ENCODE data around the gene XPO5. TPM values are rescaled to one million over a fixed set of nuclear protein-coding genes. Genes with fewer than 3 reads are reported as not detected.
A peak's percentile ranks its signal among the peaks of the same experiment; 100 is the strongest.

Gene XPO5
- total and polyA plus RNA-seq, 9 of the 15 experiments (the other 6 are each of a cell fraction or from before 2014, with no cell fraction given) = 36.0 to 170 (median 99.1) TPM

- TF ChIP-seq, protein P1, sequence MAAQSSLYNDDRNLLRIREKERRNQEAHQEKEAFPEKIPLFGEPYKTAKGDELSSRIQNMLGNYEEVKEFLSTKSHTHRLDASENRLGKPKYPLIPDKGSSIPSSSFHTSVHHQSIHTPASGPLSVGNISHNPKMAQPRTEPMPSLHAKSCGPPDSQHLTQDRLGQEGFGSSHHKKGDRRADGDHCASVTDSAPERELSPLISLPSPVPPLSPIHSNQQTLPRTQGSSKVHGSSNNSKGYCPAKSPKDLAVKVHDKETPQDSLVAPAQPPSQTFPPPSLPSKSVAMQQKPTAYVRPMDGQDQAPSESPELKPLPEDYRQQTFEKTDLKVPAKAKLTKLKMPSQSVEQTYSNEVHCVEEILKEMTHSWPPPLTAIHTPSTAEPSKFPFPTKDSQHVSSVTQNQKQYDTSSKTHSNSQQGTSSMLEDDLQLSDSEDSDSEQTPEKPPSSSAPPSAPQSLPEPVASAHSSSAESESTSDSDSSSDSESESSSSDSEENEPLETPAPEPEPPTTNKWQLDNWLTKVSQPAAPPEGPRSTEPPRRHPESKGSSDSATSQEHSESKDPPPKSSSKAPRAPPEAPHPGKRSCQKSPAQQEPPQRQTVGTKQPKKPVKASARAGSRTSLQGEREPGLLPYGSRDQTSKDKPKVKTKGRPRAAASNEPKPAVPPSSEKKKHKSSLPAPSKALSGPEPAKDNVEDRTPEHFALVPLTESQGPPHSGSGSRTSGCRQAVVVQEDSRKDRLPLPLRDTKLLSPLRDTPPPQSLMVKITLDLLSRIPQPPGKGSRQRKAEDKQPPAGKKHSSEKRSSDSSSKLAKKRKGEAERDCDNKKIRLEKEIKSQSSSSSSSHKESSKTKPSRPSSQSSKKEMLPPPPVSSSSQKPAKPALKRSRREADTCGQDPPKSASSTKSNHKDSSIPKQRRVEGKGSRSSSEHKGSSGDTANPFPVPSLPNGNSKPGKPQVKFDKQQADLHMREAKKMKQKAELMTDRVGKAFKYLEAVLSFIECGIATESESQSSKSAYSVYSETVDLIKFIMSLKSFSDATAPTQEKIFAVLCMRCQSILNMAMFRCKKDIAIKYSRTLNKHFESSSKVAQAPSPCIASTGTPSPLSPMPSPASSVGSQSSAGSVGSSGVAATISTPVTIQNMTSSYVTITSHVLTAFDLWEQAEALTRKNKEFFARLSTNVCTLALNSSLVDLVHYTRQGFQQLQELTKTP (IDR thresholded peaks at IDR 0.05; ENCODE audit: low read depth in 1 of 2, partially characterized antibody in 2 of 2) = peak in 1 of 2 experiments; percentile 74
- TF ChIP-seq ETS2 (tag; IDR thresholded peaks at IDR 0.05; ENCODE audit: borderline replicate concordance, poor library complexity, severe bottlenecking) (no peak), ZNF668 (CRISPR knock-in tag; IDR thresholded peaks at IDR 0.05) (no peak), ZSCAN29 (IDR thresholded peaks at IDR 0.05) (peak; percentile 25; the same call in 1 of the 2 replicates), SIRT6 (IDR thresholded peaks at IDR 0.05; ENCODE audit: low read depth, low read length) (no peak), HBP1 (CRISPR knock-in tag; IDR thresholded peaks at IDR 0.05) (peak; percentile 93), MIER1 (IDR thresholded peaks at IDR 0.05; ENCODE audit: low read depth) (peak; percentile 71; the same call in 1 of the 2 replicates), SMARCA5 (IDR thresholded peaks at IDR 0.05) (0 out of 2 replicates have a peak, but pooled peaks have one; percentile 57), DIDO1 (tag; IDR thresholded peaks at IDR 0.05; ENCODE audit: low read depth) (peak; percentile 52; the same call in 1 of the 2 replicates), PHF21A (IDR thresholded peaks at IDR 0.05; ENCODE audit: borderline replicate concordance, low read depth) (0 out of 2 replicates have a peak, but pooled peaks have one; percentile 6), ARID2 (IDR thresholded peaks at IDR 0.05) (peak; percentile 67; the same call in 1 of the 2 replicates), UBTF (IDR thresholded peaks at IDR 0.05; ENCODE audit: borderline replicate concordance in 1 of 2, low read depth in 2 of 2, low read length in 2 of 2) (peak; percentile 17 to 71; a peak in 2 of 4 replicates), KDM5B (IDR thresholded peaks at IDR 0.05; ENCODE audit: insufficient replicate concordance, low read depth, low read length) (peak; percentile 42), LARP7 (IDR thresholded peaks at IDR 0.05) (peak; percentile 94; the same call in 1 of the 2 replicates), ZKSCAN1 (IDR thresholded peaks at IDR 0.05; ENCODE audit: low read depth, low read length) (no peak), SNIP1 (IDR thresholded peaks at IDR 0.05; ENCODE audit: low read depth) (0 out of 2 replicates have a peak, but pooled peaks have one; percentile 27), SRSF3 (IDR thresholded peaks at IDR 0.05; ENCODE audit: insufficient read depth, low read length) (peak; percentile 88; the same call in 1 of the 2 replicates), ZNF766 (CRISPR knock-in tag; conservative IDR thresholded peaks at IDR 0.05) (peak; percentile 32; the same call in 1 of the 2 replicates)
These were observed 600 bp downstream of the XPO5 start (continued) for GRCh38 chr6:43575105-43575771.
